GM19328 (cell line): ENCODE measurements around the gene PLEKHA8.
"Not testable (repeated sequence)": the region's sequence is repeated elsewhere in the genome, so short reads cannot be mapped to it uniquely, and the experiment has no call there.

Source experiments
- ATAC-seq: cut with Tn5 transposase; IDR thresholded peaks from one replicate; pipeline ENCODE4 v1.9.1; 2021; ENCODE audit warnings: mild to moderate bottlenecking, moderate library complexity; ENCODE audit not compliant: unreplicated experiment

Gene PLEKHA8

GRCh38 chr7:30023524-30023923 is 4.7 kb upstream of the PLEKHA8 start:
- no peak for ATAC-seq

- ATAC-seq = peak; percentile 71
Measured at GRCh38 chr7:30026229-30027064, 1.8 kb upstream of the PLEKHA8 start, which contains the start of gene FKBP14. Gene FKBP14 (minus strand): TSS chr7:30026702. CDS start chr7:30026508, 194 bp downstream.

DNA sequence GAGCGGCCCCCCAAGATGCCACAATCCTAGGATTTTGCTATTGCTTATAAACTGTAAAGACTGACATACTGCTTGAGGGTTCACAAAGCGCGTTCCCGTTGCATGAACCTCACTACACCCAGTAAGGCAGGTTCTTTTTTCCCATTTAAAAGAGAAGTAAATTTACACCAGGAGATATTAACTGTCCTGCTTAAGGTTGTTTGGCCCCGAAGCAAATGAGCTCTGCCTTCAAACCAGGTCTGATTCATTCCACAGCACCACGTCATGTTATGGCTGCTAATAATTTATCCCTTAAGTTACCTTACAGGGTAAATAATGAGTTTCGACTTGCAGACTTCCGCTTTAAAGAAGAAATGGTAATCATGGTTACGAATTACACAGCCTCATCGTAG is 1.2 kb upstream of the PLEKHA8 start:
- no peak for ATAC-seq

DNA sequence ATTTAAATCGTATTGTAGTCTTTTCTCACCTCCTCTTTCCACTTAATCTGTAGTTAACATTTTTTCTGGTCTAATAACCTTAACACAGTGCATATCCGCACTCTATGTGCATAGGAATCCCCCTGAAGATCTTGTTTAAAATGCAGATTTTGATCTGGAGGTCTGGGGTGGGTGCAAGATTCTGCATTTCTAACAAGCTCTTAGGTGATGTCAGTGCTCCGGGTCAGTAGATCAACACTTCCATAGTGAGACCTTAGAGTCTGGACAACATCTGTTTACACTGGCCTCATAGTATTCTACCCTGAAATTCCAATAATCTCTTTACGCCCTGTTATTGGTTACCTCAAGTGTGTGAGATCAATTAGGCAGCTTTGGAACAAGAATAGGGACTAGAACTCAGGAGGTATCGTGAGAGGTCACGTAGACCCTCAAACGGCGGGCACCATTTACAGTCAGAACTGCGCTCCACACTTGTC is 434 bp upstream of the PLEKHA8 start:
- ATAC-seq = peak; percentile 2

DNA sequence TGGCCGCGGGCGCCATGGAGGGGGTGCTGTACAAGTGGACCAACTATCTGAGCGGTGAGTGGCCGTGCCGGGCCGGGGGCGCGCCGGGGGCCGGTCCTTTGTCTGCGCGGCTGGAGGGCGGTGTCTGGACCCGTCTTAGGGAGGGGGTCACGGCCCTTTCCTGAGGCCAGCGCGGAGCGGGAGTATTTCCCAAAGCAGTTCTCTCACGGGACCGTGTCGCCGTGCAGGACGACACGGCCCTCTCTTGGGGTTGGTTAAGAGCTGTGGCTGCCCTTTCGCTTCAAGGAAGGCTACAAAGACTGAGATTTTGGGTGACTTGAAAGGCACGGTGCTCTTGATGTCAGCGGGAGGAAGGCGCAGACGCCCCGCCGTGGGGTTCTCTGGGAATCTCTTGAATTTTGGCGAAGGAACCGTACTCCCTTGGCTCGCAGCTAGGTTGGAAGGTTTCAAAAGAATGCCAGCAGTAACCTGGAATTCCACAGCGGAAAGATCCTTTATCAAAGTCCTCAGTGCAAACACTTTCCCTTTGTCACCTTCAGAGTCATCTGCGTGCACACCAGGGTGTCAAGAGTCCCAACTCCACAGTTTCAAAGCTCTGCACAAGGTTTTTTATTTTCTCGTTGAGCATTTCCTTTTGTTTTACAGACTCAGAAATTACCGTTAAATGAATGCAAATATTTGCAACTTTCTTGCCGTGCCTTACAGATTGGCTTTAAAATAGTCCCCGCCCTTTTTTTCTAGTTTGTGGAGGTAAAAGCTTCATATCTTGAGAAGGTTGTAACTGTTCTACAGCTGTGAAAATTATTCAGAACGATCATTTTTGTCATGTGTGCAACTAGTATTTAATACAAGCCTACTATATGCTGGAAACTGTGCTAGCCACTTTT is 780 bp downstream of the PLEKHA8 start:
- ATAC-seq = peak; percentile 13

DNA sequence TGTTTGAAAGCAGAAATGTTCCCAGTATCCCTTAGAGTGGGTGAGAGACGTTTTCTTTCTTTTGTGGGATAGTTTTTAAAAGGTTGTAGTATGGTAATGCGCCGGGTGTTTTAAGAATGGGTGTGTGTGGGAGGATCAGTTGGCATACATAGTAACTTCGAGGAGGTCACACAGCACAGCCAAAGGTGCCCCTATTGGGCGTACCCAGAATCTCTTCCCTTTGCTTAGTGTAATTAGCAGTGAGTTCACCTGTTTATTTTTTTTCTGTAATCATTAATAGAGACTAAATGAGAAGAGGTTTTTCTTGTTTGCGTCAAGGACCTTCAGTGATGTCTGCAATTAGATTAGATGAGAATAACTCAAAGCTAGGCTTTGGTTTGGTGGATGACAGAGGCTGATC is 1.5 kb downstream of the PLEKHA8 start:
- no peak for ATAC-seq

- no peak for ATAC-seq
Measured at GRCh38 chr7:30032310-30033125, 4.3 kb downstream of the PLEKHA8 start.

GRCh38 chr7:30034501-30034900 is 6.3 kb downstream of the PLEKHA8 start:
- ATAC-seq = no peak

DNA sequence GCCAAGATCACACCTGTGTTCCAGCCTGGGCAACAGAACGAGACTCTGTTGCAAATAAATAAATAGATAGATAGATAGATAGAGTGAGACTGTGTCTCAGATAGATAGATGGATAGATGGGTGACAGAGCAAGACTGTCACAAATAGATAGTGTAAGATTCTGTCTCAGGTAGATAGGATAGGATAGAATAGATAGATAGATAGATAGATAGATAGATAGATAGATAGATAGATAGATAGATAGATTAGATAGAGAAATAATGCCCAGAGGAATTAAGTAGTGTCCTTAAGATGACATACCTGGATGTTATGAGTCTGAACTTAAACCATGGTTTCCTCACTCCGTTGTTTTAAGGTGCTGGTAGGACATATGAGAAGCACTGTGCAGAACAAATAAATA is 8.0 kb downstream of the PLEKHA8 start:
- no peak for ATAC-seq

DNA sequence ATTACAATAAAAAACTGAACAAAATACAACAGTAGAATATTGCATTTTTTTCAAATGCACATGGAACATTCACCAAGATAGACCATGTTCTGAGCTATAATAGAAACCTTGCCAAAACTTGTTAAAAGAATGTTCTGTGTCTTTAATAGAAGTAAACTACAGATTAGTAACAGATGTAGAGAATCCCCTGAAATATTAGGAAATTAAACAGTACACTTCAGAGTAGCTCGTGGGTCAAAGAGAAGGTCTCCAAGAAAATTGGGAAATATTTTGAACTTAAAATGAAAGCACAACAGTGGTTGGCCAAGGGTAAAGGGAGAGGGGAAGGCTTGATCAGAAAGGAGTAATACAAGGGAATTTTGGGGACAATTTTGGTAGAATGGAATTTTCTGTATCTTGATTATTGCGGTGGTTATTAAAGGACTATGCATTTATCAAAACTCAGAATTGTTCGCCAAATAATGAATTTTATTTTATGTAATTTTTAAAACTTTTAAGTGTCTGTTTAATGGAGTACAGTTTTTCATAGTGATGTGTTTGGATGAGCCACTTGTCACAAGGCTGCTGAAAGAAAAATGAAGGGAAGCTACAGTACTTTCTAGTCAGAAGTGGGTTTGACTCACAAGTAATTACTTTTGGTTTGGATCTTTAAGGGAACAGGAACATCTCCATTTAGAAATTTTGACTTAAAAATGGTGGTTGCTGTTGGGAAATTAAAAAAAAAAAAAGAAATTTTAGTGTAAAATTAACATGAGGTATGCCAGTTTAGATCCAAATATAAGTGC is 10.2 kb downstream of the PLEKHA8 start:
- ATAC-seq = no peak

GRCh38 chr7:30040938-30041337 is 12.7 kb downstream of the PLEKHA8 start:
- ATAC-seq = no peak

DNA sequence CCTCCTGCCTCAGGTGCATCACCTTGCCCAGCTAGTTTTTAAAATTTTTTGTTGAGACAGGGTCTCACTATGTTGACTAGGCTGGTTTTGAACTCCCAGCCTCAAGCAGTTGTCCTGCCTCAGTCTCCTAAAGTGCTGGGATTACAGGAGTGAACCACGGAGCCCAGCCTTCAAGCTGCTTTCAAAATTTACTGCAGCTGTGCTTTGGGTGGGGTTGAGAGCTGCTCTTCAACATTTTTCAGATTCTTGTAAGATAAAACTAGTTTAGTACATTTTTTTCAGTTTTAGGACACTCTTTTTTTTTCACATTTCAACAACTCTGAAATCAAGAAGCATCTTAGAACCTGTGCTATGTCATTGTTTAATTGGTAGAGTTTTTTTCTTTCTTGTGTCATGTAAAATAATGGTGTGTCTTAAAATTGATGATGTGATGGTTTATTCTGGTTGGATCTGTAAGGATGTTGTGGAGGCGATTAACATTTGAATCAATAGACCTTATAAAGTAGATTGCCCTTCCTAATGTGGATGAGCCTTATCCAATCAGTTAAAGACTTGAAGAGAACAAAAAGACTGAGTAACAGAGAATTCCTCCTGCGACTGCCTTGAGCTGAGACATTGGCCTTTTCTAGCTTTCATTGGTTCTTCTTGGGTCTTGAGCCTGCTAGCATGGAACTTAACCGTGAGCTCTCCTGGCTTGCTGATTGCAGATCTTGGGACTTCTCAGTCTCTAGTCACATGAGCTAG is 13.5 kb downstream of the PLEKHA8 start:
- no peak for ATAC-seq

- ATAC-seq = no peak
Measured at GRCh38 chr7:30046127-30046770, 18.0 kb downstream of the PLEKHA8 start.

DNA sequence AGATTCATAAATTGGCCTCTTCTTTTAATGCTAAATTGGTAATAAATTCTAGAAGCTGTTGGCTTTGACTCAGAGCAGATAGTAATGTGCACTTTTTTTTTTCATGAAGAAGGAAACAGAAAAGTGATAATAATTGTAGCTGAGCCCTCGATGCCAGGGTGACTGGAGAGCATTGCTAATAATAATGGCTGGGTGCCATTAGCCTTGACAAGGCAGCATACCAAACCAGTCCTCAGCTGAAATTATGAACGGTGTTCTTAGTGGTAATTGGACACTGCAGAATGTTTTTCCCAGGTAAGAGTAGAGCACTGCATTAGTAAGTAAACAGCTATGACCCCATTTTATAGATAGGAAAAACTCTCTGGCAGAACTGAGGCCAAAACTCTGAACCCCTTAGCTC is 18.9 kb downstream of the PLEKHA8 start:
- ATAC-seq = no peak

DNA sequence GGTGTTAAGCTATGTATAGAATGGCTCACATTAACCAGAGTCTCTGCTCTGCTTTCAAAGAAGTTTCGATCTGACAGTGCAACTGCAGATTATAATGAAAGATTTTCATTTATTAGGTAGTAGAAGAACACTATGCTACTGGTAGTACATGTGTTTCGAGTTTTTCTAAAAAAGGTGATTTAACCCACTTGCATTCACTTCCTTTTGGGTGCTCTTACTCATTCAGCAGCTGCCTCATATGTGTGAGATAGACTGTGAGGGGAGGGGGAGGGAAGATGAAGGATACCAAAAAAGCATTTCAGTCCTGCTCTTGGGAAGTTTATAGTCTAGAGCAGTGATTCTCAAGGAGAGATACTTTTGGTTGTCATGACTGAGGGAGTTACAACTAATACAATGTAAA is 20.4 kb downstream of the PLEKHA8 start:
- ATAC-seq = no peak

GRCh38 chr7:30049173-30049572 is 21.0 kb downstream of the PLEKHA8 start:
- no peak for ATAC-seq

- no peak for ATAC-seq
Measured at GRCh38 chr7:30053068-30053467, 24.9 kb downstream of the PLEKHA8 start.

GRCh38 chr7:30057741-30058140 is 29.5 kb downstream of the PLEKHA8 start:
- ATAC-seq = no peak

- not testable (repeated sequence) for ATAC-seq
Measured at GRCh38 chr7:30061786-30062185, 33.6 kb downstream of the PLEKHA8 start.
